Activated effector memory CD4-positive, alpha-beta T cell treated with anti-CD3 and anti-CD28 coated beads, Interleukin-2, amount 50 U/mL, for 16 hours (primary cell): ENCODE measurements around the gene CYP11A1.

Experiments
- DNase-seq: peaks from one replicate; pipeline ENCODE4 v3.0.0-alpha.2; 2020

The CYP11A1 gene

GRCh38 chr15:74319138-74319460 is 48.3 kb downstream of the CYP11A1 start:
- no peak for DNase-seq

- no peak for DNase-seq
Observed at GRCh38 chr15:74318376-74319137, 48.9 kb downstream of the CYP11A1 start.

GRCh38 chr15:74317820-74318375 is 49.5 kb downstream of the CYP11A1 start:
- no peak for DNase-seq

- DNase-seq = no peak
Observed at GRCh38 chr15:74316141-74316540, 51.3 kb downstream of the CYP11A1 start.

- DNase-seq = no peak
Observed at GRCh38 chr15:74315626-74316025, 51.8 kb downstream of the CYP11A1 start.

GRCh38 chr15:74314795-74315438 is 52.5 kb downstream of the CYP11A1 start:
- no peak for DNase-seq

GRCh38 chr15:74313889-74314288 is 53.6 kb downstream of the CYP11A1 start:
- DNase-seq = no peak

GRCh38 chr15:74312445-74313007 is 54.9 kb downstream of the CYP11A1 start:
- DNase-seq = no peak

- no peak for DNase-seq
Observed at GRCh38 chr15:74311734-74312444, 55.6 kb downstream of the CYP11A1 start.

- no peak for DNase-seq
Observed at GRCh38 chr15:74307827-74308811, 59.3 kb downstream of the CYP11A1 start.

GRCh38 chr15:74306781-74307217 is 60.6 kb downstream of the CYP11A1 start:
- no peak for DNase-seq

- no peak for DNase-seq
Observed at GRCh38 chr15:74305687-74306086, 61.8 kb downstream of the CYP11A1 start.

GRCh38 chr15:74304431-74304830 is 63.0 kb downstream of the CYP11A1 start:
- DNase-seq = no peak

- no peak for DNase-seq
Observed at GRCh38 chr15:74303741-74304309, 63.6 kb downstream of the CYP11A1 start.

GRCh38 chr15:74302821-74303359 is 64.6 kb downstream of the CYP11A1 start:
- peak; percentile 70 for DNase-seq

GRCh38 chr15:74301583-74302361 is 65.7 kb downstream of the CYP11A1 start:
- no peak for DNase-seq

GRCh38 chr15:74300057-74300795 is 67.2 kb downstream of the CYP11A1 start:
- no peak for DNase-seq

GRCh38 chr15:74297887-74298286 is 69.6 kb downstream of the CYP11A1 start:
- no peak for DNase-seq

- no peak for DNase-seq
Observed at GRCh38 chr15:74295800-74296199, 71.6 kb downstream of the CYP11A1 start.

GRCh38 chr15:74294010-74294409 is 73.4 kb downstream of the CYP11A1 start:
- DNase-seq = no peak
